GM19238 (cell line): Measurements from ENCODE around the gene CCDC86.
A peak's percentile ranks its signal among the peaks of the same experiment; 100 is the strongest.

Experiments
- DNase-seq: peaks from one replicate; pipeline ENCODE4 v3.0.0; 2011; ENCODE audit warnings: low spot score; ENCODE audit not compliant: insufficient read length

The CCDC86 gene

GRCh38 chr11:60831143-60831500, 10.8 kb upstream of the CCDC86 start:
- DNase-seq = peak; percentile 72

GRCh38 chr11:60831501-60832079, 10.3 kb upstream of the CCDC86 start:
- DNase-seq = no peak

GRCh38 chr11:60834742-60835533, 7.0 kb upstream of the CCDC86 start:
- DNase-seq = no peak

- no peak for DNase-seq
Observed at GRCh38 chr11:60835534-60835846, 6.4 kb upstream of the CCDC86 start.

- DNase-seq = no peak
Observed at GRCh38 chr11:60836866-60837515, 4.9 kb upstream of the CCDC86 start.

- no peak for DNase-seq
Observed at GRCh38 chr11:60838132-60838531, 3.8 kb upstream of the CCDC86 start.

GRCh38 chr11:60840470-60841430, 1.2 kb upstream of the CCDC86 start:
- DNase-seq = no peak

GRCh38 chr11:60842668-60843600, 1.0 kb downstream of the CCDC86 start:
- no peak for DNase-seq

GRCh38 chr11:60844045-60844869, 2.3 kb downstream of the CCDC86 start:
- DNase-seq = no peak

- DNase-seq = no peak
Observed at GRCh38 chr11:60844870-60845221, 2.9 kb downstream of the CCDC86 start.

- DNase-seq = no peak
Observed at GRCh38 chr11:60845338-60845737, 3.4 kb downstream of the CCDC86 start.

GRCh38 chr11:60847281-60847680, 5.4 kb downstream of the CCDC86 start:
- DNase-seq = no peak

- no peak for DNase-seq
Observed at GRCh38 chr11:60847896-60848295, 6.0 kb downstream of the CCDC86 start.

GRCh38 chr11:60848714-60849151, 6.8 kb downstream of the CCDC86 start:
- no peak for DNase-seq

- DNase-seq = no peak
Observed at GRCh38 chr11:60849641-60850520, 8.0 kb downstream of the CCDC86 start.

- DNase-seq = no peak
Observed at GRCh38 chr11:60851327-60852104, 9.6 kb downstream of the CCDC86 start.

GRCh38 chr11:60852117-60852981, 10.4 kb downstream of the CCDC86 start:
- DNase-seq = no peak
